HG03060 (cell line): Measurements from ENCODE around the gene ZNF618.

Experiments
- ATAC-seq: cut with Tn5 transposase; IDR thresholded peaks from one replicate; pipeline ENCODE4 v1.9.1; 2021; ENCODE audit warnings: low read depth, moderate number of reproducible peaks; ENCODE audit not compliant: unreplicated experiment

The ZNF618 gene

DNA sequence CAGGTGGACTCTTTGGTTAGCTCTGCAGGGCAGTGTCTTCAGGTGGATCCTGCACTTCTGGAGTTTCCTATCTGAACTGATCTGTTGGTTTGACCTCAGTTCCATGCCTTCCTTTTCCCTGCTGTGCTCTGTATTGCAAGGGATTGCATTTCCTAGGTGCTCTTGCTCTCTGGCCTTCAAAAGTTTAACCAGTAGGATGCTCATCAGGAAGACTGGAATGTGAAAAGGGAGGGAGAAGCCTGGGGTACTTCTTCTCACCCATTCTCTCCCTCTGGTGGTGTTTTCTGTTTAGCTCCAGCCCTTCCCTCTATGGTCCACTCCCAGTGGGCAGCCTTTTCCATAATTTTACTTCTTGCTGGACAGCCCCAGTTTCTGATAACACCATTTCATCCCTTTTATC is 78.5 kb downstream of the ZNF618 start:
- ATAC-seq, result no peak

DNA sequence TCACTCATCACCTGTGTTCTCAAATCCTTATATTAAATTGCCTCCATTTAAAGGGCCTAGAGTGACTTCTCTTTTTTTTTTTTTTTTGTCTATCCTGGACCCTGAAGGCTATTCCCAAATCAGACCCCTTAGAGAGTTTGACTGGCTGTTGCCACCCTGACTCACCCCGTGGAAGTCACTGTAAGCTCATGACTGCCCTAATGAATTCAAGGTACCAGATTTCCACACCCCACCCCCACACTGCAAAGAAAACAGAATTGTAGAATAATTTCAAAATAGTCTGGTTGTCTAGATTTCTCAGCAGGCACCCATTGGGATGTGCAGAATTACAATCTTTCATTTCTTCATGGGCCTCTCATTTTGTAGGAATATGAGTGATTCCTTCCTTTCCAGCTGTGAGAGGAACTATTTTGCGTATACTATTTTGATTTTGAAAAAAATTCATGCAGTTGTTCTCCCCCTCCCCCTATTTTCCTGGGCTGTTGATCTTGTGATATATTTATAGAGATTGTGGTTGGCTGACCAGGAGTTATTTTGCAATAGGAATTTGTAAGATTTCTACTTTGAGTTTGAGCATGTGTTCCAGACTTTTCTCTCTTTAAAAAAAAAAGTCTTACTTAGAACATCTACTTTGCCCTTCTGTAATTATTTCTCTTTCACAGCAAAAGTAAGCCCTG is 79.1 kb downstream of the ZNF618 start:
- no peak for ATAC-seq

DNA sequence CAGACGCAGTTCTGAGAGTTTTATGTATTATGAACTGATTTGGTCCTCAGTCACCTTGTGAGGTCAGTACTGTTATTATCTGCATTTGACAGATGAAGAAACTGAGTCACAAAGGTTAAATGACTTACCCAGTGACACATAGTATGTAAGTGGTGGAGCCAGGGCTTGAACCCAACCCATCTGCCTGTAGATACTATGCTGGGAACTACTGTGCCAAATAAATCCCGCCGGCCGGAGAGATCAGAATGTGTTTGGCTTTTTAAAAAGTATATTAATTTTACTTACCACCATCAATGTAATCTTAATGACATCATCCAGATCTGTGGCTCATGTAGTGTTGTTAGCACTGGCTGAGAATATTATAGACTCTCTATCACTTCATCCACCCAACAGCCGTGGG is 80.8 kb downstream of the ZNF618 start:
- ATAC-seq, result no peak

DNA sequence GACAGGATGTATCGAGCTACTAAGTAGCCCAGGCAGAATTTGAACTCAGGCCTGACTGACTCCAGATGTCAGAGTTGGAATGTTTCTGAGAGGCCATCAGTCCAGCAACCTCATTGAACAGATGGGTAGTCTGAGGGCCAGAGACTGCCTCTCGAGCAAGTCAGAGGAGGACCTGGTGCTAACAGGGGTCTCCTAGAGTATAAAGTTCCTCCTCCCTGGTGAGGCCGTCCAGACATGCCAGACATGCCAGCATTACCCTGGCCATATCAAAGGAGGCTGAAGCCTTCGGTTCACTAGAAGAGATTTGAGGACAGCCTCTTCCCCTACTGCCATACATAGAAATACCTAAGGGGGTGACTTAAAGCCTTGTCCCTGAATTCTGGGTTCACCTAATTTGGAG is 81.2 kb downstream of the ZNF618 start:
- ATAC-seq, result no peak

DNA sequence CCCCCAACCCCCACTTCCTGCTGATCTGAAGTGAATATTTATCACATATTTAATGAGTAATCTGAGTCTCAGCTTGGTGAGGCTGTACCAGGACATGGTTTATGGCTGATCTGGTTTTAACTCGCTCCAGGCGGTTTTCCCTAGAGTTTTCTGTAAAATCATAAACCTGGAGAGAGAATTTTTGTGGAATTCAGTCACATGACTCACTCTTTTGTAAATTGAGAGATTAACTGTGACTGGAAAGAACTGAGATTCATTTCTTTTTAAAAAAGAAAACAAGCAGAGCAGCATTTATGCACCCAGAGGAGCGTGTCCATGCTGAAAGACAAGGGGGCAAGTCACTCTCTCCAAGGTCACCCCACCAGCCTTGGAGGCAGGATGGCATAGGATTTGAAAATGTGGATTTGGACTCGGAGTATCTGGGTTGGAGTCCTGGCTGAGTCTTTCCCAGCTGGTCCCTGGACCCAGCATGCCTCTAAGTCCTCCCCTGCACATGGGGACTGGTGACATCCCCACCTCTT is 81.8 kb downstream of the ZNF618 start:
- no peak for ATAC-seq

DNA sequence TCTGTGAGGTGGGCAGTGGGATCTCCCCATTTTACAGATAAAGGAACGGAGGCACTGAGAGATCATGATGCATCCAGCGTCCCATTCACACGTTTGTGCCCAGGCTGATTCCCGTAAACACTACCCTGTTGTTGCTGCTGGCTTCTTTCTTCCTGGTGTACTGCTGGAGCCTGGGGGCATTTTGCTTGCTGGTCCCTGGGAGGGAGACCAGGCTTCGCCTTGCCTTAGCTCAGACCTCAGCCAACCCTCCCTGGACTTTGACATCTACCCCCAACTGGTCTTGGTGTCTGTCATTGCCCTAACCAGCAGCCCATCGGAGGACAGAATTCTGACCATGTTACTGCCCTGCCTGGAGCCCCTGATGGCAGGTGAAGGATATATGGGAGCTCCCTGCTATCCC is 82.4 kb downstream of the ZNF618 start:
- ATAC-seq, result no peak

DNA sequence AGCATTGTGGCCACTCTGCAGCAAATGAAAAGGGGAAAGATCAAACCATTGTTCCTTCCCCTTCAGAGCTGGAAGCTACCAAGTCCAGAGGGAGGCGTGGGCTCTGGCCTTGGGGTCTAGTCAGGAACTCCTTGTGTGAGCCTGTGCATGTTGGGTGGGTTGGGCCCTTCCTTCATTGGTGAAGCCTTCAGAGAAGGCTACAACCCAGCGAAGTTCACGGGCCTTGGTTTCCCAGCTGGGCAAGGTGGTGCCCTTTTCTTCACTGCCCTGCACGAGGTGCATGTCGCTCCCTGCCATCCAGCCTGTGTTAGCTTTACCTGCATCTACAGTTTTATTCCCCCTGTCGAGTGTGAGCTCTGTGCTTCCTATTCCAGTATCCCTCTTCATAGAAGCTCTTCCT is 84.7 kb downstream of the ZNF618 start:
- no peak for ATAC-seq

DNA sequence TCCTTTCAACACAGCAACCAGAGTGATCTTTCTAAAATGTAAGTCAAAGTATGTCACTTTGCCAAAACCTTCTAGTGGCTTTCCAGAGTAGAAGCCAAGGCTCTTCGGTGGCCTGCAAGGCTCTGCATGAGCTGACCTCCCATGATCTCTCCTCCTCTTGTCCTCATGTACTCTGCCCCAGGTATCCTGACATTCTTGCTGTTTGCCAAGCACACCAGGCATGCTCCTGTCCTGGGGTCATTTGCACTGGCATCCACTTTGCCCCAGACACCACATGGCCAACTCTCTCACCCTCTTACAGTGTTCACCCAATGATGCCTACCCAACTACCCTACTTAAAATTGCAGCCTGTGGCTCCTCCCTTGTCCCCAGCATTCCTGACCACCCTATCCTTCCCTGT is 86.3 kb downstream of the ZNF618 start:
- no peak for ATAC-seq

DNA sequence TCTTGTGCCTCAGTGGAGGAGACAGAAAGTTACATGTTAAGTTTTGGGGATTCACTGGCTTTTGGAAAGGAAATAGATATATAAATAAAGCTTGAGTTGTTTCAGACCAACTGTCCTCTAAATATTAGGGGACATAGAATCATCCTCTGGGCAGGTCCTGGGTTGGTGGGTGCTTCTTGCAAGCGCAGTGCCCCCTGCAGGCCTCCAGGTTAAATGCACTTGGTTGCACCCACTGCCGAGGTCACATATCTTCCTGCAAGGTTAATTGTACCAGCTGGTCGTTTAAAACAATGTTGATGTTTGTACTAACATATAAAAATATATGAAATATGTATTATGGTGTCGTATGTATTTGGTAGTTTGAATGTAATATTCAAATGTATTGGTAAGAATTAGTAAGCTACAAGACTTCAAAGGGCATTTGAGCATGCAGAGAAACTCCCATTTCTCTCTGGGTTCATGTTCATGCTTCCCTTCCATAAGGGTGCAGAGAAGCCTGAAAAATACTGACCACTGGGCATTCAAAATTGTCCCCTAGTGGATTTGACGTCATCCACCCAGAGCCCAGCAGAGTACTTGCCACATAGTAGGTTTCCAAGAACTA is 87.0 kb downstream of the ZNF618 start:
- no peak for ATAC-seq

DNA sequence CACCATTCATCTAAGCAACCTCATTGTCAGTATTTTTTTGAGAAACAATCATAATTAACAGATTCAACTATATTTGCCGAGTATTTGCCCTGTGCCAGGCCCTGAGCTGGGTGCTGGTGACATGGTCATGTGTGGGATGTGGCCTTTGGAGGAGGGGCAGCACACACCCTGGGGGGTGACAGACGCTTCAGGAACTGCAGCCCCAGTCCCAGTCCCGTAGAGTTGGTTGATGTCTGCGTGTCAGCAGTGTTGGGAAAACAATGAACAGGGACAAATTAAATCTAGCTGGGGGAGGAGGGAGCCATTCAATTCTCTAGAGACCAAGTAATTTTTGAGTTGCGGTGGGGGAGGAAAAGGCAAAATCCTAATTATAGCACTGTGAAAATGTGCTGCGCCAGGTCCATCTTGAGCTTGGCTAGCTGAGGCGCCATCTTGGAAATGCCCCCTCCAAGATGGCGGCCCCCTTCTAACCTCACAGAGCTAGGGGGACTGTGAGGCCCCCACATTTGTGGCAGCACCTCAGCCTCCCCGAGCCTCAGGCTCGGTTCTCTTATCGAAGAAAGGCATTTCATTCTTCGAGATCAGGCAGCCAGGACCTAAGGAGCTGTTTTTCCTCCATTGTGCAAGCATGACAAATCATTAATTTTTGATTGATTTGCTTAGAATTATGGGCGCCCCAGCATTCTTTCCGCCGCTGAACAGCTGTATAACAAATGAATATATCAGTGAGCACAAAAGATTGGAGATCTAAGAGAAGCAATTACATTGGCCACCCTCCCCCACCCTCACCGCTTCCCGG is 87.8 kb downstream of the ZNF618 start:
- ATAC-seq, result no peak

DNA sequence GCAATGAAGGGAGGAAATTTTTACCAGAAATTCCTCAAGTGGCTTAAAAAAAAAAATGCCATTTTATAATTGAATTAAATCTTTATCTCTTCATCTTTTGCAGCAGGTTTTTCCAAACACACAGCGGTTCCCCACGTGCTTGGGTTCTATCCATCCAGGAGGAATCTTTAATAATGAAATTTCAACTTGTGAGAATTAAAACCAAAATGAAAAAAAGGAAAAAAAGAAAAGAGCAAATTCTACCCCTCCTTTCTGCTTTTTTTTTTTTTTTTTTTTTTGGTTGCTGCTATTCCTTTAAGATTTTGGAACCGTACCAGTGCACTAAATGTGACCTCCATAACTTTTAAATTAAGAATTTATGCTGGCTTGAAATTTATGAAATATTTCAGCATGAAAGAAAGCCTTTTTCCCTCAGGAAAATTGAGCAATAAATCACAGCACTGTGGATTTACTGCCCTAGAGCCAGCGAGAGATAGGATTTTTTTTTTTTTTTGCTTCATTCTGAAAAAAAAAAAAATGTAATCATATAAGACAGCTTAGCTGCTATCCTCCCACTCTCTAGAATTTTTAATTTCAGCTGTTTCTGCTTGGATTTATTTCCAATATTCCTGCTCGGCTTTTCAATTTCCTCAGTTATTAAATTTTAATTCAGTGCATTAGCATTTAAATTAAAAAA is 88.5 kb downstream of the ZNF618 start:
- ATAC-seq, result no peak

DNA sequence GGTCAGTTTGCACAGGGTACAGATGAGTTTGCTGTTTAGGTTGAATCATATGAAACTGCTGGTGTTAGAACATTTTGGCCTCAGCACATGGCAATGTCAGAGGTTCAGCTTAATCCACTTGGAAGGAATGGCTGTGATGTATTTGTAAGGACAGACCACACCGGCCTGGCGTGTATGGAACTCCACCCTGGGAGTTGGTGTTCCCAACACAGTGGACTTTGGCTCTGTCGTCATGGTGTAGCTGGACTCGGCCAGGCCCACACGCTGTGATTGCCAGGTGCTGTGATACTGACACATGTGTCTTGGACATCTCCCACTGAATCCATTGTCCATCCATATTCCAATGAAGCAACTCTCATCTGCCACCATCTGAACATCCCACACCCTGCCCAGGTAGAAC is 90.3 kb downstream of the ZNF618 start:
- no peak for ATAC-seq

DNA sequence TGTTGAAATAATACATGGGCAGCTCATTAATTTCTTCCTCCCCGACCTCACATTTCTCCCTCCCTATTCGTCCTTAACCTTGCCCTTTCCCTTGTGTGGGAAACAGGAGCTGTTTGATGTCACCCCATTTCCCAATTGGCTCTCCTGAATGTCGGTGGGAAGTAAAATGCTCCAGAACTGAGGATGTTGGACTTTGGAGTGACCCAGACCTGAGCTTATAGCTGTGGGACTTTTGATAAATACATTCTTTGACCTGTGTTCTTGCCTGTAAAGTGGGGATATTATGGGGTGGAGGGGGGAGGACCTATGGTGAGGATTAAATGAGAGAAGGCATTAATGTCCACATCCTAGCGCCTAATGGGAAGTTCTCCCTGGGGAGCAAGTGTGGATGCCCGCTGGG is 91.3 kb downstream of the ZNF618 start:
- ATAC-seq, result no peak

DNA sequence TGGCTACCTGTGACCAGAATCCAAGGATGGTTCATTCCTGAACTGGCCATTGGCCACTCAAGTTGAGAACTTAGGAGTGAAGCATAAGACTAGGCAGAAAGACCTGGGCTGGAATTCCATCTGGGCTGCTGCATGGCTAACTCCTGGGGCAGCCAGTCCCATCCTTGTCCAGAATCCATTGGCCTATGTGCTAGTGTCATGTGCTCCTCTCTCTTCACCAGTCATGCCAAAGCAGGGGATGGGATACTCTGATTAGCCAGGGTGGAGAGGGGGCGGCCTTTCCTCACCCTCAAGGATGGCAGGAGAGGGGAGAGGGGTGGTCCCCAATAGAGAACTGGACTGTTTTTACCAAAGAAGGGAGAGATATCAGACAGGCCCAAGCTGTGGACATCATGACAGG is 93.2 kb downstream of the ZNF618 start:
- ATAC-seq, result no peak

DNA sequence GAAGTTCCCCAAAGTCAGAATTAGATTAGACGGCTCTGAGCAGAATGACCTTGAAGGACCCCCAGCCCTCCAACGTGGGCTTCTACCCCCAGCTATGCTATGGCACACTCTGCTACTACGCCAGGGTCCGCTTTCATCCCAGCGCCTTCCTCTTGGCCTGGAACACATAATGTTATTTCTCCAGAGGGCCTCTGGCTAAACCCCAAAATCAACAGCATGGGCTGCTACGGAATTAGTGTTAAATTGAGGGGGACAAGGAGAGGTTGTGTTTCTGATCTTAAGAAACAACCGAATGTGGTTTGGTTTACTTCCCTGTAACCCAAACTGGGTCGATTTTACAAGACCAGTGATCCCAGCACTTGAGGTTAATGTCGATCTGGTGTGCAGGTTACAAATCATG is 97.1 kb downstream of the ZNF618 start:
- ATAC-seq, result no peak

DNA sequence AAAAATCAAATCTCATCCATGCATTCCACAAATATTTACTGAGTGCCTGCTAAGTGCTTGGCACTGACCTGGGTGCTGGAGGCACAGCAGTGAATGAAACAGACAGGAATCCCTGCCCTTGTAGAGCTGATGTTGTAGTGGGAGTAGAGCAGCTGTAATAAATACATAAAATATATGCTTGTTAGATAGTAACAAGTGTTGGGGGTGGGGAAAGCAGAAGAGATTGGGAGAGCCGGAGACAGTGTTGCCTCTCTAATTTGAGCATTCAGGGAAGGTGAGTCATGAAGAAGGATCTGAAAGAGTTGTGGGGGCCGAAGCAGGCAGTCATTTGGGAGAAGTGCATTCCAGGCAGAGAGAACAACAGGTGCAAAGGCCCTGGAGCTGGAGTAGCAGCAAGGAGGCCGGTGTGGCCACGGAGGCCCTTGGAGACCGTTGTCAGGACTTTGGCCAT is 97.9 kb downstream of the ZNF618 start:
- ATAC-seq, result no peak

DNA sequence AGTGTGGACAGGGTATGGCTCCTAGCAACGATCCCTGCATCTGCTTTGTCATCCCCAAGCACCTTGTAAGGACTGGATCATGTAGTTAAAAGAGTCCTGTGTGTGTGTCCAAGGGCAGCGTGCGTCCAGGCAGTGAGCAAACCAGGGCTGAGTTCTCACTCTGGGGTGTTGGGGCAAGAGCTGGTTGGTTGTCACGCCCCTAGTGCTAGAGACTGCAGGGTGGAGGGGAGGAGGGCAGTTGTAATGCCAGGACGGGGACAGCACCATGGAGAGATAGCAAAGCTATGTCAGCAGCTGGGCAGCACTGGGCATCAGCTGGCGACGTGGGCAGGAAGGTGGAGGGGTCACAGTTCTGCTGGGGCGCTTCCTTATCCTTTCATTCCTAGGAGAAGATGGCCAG is 100.8 kb downstream of the ZNF618 start:
- ATAC-seq, result no peak

DNA sequence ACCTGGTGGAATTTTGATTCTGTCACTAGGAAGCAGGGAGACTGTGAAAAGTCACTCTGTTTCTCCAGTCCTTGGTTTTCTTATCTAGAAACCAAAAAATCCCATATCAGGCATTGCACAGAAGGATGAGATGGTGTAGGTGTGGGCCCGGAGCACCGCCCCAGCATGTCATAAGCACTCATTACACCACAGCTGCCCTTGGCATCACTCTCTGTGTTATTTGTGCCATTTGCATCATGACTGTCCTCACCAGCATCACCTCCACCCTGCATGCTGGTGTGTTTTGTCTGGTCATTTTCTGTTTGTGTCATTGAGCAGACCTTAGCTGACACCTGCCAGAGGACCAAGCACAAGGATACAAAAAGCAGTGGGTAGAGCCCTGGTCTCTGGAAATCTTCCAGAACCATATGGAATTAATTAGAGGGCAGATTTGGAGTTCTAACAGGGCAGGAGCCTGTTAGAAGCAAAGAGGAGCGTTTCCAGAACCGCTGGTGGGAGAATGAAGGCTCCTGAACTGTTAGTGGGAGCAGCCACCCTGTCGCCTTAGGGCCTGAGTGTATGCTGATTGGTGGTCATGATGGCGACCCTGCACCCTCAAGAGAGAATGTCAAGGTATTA is 102.7 kb downstream of the ZNF618 start:
- no peak for ATAC-seq

DNA sequence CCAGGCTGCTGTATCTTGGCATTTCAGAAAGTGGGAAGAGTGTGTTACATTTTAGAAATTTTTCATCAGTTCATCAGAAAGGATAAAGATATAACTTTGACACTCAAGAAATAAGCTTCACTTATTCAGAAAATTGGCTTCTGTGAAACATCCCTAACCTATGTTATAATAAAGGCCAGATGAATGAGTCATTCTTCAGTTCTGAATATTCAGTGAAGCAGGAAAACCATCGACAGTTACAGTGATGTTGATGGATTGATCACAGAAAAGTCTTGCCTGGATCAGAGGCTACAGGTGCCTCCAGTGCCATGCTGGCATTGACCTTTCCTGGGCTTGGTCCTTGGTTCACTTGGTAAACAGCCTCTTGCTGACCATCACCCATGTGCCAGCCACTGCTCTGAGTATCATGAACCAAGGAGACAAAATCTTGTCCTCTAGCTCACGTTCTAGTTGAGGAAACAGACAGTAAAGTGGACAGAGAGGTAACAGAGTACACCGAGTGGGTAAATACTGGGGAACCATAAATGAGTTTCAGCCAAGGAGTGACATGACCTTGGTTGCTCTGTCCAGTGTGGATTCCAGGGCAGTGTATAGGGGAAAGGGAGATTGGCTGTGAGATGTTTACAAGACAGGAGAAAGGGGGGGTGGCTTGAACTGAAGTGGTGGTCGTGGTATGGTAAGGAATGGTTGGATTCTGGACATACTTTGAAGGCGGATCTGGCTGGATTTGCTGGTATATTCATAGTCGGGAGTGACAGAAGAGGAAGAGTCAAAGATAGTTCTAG is 103.4 kb downstream of the ZNF618 start:
- no peak for ATAC-seq
